C1 segment of cervical spinal cord (tissue), 14 donors: ENCODE results near the gene VWCE.
"Not testable (repeated sequence)": the region's sequence is repeated elsewhere in the genome, so short reads cannot be mapped to it uniquely, and the experiment has no call there.

ENCODE experiments used
- DNase-seq, 14 donors: peaks; one replicate each; lab custom pipeline; 2025; lab: John Stamatoyannopoulos, UW

Gene VWCE

DNA sequence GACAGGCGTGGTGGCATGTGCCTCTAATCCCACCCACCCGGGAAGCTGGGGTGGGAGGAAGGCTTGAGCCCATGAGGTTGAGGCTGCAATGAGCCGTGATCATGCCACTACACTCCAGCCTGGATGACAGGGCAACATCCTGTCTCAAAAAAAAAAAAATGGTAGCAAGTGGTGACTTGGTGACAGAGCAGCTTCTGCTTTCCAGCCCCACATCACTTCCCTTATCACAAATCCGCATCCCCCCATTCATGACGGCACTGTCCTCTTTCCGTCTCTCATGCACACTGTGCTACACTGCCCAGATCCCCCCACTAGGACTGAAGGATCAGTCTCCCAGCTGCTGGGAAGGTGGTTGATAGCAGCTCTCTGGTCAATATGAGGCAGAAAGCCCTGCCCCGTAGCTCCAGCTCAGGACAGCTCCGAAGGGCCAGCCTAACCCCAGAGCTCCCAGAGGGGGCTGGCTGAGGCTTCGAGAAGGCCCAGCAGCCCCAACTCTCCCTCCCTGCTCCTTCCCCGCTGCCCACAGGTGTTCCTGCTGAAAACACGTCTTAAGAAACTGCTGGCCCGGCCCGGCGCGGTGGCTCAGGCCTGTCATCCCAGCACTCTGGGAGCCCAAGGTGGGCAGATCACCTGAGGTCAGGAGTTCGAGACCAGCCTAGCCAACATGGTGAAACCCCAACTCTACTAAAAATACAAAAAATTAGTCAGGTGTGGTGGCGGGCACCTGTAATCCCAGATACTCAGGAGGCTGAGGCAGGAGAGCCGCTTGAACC, 38.2 kb downstream of the VWCE start:
- DNase-seq = no peak

DNA sequence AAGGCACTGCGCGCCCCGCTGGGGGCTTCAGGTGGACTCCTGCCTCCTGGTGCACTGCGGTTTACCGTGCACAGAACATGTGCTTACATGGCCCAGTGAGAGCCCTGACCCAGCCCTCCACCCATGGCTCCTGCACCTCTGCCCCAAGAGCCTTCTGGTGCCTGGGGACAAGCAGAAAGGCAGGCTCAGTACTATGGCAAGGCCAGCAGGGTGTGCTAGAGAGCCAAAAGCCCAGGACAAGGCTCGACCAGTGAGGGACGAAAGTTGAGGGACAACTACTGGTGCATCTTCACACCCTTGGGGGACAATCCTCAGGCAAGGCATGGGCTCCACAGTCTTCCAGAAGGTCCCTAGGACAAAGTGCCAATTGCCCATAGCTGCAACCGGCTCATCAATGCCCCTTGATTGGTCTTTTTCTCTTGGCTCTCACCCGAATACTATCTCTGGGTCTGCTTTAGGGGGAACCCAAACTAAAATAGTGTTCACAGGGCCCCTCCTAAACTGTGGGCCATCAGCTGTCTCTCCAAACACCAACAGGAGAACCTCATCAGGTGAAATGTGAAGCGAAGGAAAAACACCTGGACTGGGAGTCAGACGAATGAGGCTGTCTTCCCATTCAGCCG, 40.6 kb downstream of the VWCE start:
- peak in 10 of 14 donors; percentile 5 to 46 (median 20) for DNase-seq

DNA sequence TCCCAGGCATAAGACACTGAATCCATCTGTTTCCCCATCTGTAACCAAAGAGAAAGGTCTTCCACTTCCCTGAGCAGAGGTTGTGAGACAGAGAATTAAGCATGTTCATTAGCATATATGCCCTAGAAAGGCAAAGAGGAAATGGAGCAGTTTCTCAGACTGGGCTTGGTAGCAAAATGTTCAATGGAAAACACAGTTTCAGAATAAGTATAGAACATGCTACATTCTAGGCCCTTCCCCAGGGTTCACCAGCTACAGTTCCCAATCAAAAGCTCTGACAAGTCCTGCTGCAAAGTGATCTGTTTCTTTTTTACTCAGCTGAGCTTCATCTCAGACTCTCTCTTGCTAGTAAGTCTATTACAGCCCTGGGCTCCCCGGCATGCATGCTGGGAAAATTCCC, 42.8 kb downstream of the VWCE start:
- not testable (repeated sequence) for DNase-seq

DNA sequence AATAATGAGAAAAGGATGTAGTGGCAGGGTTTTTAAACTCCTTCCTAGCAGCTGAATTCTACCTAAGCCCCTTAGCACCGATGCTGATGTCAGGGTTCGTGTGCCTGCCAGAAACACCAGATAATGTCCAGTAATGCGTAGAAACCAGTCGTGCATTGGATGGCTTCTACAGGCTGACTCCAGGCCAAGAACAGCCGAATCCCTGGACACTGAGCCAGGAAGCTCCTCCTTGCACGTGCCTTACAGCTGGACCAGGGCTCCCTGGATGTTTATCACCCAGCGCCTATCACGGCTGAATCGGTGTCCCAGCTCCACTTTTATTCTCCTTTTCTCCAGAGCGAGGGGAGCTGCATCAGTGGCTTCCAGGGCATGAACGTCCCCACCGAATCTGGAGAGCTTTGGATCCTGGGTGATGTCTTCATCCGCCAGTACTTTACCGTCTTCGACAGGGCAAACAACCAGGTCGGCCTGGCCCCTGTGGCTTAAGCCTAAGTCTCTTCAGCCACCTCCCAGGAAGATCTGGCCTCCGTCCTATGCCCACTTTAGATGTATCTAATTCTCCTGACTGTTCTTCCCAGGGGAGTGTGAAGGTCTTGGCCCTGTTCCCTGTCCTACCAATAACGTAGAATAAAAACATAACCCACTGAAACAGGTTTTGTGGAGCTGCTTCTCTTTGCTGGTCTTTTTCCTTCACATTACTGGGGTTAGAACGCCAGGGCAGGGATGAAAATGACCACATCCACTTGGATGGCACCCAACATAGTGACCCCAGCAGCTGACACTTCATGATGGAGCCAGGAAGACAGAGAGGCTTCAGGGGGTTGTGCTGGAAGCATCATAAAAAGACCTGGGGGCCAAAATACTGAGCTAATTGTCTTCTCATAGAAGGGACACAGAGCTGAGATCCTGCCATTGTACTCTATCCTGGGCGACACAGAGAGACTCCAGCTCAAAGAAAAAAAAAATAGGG, 44.0 kb downstream of the VWCE start:
- not testable (repeated sequence) for DNase-seq

DNA sequence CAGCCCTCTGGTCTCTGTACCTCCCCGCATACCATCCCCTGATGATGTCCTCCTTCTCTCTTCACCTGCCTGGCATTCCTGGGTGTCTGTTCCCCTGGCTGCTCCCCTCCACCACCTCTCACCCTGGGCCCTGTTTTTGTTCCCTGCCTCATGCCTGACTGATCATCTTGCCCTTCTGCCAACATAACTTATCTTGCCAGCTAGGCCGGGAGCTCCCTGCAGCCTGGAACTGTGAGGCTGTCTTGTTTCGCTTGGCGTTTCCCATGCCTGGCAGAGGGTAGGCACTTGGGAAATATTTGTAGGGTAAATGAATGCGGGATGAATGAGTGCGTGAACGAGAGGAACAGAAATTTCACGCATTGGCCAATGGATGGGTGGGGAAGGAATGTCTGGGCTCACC, 45.9 kb downstream of the VWCE start:
- peak in 2 of 14 donors; percentile 23 to 85 for DNase-seq

DNA sequence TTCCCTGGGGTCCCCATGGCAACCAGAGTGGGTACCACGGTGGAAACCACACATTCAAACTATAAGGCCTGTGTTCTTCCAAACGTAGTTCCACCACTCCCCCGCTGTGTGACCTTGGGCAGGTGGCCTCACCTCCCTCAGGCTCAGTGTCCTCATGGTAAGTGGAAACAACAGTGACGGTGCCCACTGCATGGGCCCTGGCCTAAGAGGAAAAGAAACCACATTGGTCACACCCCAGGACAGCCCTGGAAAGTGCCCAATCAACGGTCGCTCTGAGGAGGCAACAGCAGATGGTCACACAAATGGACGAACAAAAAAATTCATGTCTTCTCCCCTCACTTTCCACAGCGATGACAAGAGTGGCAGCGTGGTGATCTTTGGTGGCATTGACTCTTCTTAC, 47.0 kb downstream of the VWCE start:
- DNase-seq = peak in 1 of 14 donors; percentile 5

DNA sequence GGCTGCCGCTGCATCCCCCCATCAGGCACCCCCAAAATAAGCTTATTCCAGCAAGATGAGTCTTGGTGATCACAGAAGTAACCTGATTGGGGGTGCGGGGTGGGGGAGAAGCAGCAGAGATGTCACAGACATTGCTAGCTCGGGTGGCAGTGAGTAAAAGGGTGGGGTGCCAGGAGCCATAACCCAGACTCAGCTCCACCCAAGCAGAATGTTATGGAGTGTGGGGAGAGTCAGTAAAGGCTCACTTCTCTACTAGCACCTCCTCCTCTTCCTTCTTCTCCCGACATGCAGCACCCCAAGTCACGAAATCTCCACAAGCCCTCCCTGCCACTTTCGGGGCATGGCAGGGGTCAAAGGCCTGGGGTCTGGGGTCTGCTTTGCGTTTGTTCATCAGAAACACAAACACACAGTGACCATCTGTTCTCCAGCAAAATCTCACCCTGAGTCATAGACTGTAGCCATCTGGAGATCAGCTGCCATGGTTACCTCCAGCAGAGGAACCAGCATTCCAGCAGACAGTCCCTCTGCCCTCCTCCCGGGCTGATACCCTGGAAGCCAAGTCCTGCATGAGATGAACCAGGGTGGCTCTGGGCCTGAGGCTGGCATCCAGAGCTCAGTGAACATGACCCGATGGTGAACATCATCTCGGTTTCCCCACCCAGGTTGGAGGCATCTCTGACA, 49.7 kb downstream of the VWCE start:
- not testable (repeated sequence) for DNase-seq

DNA sequence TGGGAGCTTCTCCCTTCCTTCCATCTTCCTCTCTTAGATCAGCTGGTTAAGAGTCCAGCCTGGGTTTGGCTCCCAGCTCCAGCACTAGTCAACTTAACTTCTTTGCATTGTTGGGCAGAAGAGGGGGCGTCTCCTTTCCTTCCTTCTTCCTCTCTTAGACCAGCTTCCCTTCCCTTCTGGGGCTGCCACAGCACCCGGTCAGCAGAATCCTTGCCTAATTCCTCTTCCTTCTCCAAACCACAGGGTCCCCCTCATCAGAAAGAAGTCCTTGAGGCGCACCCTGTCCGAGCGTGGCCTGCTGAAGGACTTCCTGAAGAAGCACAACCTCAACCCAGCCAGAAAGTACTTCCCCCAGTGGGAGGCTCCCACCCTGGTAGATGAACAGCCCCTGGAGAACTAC, 53.6 kb downstream of the VWCE start:
- DNase-seq = not testable (repeated sequence)

DNA sequence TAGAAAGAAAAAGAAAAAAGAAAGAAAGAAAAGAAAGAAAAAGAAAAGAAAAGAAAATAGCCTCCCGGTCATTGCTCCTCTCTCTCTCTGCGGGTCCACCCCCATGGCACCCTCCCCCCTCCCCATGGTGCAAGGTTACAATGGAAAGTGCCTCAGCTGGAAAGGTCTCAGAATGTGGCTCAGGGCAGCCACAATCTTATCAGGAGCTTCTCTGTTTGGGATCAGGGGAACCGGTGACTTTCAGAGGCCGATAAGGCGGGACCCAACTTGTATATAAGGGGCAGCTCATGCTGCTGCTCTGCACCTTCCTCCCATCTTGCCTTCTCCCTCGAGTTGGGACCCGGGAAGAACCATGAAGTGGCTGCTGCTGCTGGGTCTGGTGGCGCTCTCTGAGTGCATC, 54.2 kb downstream of the VWCE start, which contains the start of gene PGA5:
TSS of gene PGA5 (plus strand) at position 301 of the 400 bp plus-strand sequence. CDS start at position 353, 52 bp downstream.
- not testable (repeated sequence) for DNase-seq

DNA sequence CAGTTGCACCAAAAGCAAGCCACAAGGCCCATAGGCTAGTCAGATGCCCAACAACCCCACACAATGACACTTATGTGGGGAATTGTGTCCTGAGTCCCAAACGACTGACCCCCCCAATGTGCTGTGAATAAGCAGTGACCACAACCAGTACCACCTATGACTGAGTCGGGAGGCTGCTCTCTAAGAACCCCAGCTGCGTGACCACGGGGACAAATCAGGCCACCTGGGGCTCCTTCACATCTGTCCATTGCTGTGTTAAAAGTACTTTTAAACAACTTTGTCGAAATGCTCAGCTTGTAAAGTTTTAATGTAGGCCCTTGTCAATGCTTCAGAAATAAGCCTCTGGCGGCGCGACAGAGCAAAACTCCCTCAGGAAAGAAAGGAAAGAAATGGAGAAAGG, 54.8 kb downstream of the VWCE start:
- DNase-seq = not testable (repeated sequence)

DNA sequence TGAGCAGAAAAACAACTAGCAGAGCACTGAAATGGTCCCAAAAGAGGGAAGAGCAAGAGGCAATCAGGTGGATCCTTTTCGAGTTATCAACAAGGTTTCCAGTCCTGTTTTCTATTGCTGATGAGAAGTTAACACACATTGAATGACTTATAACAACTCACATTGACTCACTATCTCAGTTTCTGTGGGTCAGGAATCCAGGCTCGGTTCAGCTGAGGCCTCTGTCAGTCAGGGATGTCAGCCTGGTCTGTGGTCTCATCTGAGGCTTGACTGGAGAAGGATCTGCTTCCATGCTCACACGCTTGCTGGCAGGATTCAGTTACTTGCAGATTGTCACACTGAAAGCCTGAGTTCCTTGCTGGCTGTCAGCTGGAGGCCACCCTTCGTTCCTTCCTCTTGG, 58.0 kb downstream of the VWCE start:
- not testable (repeated sequence) for DNase-seq

DNA sequence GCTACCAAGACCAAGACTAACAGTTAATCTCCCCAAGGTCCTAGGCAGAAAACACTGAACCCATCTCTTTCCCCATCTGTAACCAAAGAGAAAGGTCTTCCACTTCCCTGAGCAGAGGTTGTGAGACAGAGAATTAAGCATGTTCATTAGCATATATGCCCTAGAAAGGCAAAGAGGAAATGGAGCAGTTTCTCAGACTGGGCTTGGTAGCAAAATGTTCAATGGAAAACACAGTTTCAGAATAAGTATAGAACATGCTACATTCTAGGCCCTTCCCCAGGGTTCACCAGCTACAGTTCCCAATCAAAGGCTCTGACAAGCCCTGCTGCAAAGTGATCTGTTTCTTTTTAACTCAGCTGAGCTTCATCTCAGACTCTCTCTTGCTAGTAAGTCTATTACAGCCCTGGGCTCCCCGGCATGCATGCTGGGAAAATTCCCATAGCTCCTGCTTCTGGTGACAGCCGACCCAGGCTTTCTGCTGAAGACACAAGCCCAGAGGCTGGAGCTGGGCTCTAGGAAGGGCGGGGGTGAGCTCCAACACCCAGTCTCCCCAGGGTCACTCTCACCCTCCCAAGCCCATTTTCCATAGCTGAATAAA, 62.5 kb downstream of the VWCE start:
- not testable (repeated sequence) for DNase-seq

DNA sequence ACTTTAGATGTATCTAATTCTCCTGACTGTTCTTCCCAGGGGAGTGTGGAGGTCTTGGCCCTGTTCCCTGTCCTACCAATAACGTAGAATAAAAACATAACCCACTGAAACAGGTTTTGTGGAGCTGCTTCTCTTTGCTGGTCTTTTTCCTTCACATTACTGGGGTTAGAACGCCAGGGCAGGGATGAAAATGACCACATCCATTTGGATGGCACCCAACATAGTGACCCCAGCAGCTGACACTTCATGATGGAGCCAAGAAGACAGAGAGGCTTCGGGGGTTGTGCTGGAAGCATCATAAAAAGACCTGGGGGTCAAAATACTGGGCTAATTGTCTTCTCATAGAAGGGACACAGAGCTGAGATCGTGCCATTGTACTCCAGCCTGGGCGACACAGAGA, 63.5 kb downstream of the VWCE start:
- DNase-seq = not testable (repeated sequence)

DNA sequence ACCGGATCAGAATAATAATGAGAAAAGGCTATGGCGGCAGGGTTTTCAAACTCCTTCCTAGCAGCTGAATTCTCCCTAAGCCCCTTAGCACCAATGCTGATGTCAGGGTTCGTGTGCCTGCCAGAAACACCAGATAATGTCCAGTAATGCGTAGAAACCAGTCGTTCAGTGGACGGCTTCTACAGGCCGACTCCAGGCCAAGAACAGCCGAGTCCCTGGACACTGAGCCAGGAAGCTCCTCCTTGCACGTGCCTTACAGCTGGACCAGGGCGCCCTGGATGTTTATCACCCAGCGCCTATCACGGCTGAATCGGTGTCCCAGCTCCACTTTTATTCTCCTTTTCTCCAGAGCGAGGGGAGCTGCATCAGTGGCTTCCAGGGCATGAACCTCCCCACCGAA, 64.1 kb downstream of the VWCE start:
- not testable (repeated sequence) for DNase-seq

DNA sequence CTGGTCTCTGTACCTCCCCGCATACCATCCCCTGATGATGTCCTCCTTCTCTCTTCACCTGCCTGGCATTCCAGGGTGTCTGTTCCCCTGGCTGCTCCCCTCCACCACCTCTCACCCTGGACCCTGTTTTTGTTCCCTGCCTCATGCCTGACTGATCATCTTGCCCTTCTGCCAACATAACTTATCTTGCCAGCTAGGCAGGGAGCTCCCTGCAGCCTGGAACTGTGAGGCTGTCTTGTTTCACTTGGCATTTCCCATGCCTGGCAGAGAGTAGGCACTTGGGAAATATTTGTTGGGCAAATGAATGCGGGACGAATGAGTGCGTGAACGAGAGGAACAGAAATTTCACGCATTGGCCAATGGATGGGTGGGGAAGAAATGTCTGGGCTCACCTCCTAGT, 65.7 kb downstream of the VWCE start:
- not testable (repeated sequence) for DNase-seq

DNA sequence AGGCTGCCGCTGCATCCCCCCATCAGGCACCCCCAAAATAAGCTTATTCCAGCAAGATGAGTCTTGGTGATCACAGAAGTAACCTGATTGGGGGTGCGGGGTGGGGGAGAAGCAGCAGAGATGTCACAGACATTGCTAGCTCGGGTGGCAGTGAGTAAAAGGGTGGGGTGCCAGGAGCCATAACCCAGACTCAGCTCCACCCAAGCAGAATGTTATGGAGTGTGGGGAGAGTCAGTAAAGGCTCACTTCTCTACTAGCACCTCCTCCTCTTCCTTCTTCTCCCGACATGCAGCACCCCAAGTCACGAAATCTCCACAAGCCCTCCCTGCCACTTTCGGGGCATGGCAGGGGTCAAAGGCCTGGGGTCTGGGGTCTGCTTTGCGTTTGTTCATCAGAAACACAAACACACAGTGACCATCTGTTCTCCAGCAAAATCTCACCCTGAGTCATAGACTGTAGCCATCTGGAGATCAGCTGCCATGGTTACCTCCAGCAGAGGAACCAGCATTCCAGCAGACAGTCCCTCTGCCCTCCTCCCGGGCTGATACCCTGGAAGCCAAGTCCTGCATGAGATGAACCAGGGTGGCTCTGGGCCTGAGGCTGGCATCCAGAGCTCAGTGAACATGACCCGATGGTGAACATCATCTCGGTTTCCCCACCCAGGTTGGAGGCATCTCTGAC, 68.5 kb downstream of the VWCE start:
- DNase-seq = not testable (repeated sequence)

DNA sequence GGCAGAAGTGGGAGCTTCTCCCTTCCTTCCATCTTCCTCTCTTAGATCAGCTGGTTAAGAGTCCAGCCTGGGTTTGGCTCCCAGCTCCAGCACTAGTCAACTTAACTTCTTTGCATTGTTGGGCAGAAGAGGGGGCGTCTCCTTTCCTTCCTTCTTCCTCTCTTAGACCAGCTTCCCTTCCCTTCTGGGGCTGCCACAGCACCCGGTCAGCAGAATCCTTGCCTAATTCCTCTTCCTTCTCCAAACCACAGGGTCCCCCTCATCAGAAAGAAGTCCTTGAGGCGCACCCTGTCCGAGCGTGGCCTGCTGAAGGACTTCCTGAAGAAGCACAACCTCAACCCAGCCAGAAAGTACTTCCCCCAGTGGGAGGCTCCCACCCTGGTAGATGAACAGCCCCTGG, 72.4 kb downstream of the VWCE start:
- DNase-seq = not testable (repeated sequence)

DNA sequence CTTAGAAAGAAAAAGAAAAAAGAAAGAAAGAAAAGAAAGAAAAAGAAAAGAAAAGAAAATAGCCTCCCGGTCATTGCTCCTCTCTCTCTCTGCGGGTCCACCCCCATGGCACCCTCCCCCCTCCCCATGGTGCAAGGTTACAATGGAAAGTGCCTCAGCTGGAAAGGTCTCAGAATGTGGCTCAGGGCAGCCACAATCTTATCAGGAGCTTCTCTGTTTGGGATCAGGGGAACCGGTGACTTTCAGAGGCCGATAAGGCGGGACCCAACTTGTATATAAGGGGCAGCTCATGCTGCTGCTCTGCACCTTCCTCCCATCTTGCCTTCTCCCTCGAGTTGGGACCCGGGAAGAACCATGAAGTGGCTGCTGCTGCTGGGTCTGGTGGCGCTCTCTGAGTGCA, 73.1 kb downstream of the VWCE start, which contains the start of gene PGA4:
TSS of gene PGA4 (plus strand) at position 301 of the 400 bp plus-strand sequence. CDS start at position 355, 54 bp downstream.
- DNase-seq = not testable (repeated sequence)

DNA sequence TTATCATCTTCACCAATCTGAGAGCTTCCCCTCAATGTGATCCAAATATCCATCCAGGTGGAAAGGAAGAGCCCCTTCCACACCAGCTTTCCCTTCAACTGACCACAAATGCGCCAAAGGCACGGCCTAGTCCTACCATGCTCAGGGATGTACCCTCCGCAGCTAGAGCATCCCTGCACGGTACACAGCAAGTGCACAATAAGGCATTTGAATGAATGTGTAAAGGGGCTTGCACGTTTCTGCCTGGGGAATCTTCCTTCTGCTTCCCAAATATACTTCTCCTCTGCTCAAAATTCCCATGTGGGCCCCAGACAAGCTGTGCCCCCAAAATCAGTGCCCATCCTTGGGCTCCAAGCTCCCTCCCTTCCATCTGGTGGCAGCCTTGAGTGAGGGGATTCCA, 76.1 kb downstream of the VWCE start:
- DNase-seq = not testable (repeated sequence)

DNA sequence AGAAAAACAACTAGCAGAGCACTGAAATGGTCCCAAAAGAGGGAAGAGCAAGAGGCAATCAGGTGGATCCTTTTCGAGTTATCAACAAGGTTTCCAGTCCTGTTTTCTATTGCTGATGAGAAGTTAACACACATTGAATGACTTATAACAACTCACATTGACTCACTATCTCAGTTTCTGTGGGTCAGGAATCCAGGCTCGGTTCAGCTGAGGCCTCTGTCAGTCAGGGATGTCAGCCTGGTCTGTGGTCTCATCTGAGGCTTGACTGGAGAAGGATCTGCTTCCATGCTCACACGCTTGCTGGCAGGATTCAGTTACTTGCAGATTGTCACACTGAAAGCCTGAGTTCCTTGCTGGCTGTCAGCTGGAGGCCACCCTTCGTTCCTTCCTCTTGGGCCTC, 76.8 kb downstream of the VWCE start:
- not testable (repeated sequence) for DNase-seq
